Measurements from ENCODE around the gene PGF.

PGF gene

DNA sequence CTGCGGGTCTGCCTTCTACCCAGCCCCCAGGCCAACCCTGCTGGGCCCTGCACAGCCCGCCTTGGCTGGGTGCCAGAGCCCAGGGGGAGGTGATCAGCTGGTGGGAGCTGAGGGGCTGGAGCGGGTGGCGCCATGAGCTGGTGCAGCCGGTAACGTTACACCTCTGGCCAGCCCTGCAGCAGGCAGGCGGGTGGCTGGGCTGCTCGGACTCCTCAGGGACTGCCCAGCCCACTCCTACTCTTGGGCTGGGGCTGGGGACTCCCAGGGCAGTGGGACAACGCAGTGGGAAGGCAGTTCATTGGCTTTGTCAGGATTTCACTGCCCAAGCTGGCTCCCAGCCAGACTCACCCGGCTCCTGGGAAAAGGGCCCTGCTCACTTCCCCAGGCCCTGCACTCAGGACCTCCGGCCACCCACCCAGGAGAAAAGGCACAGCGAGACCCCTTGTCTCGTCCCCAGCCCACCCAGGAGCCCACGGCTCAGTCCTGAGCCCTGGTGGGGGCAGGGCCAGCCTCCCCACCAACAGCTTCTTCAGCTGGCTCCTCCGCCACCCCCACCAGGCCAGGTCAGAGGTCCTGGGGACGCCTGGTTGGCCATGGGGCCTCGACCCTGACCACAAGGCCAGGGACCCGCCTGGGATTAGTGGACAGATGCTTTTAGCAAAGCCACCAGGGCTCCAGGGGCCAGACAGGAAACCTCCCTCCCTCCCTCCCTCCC, 1.0 kb downstream of the PGF start:
- DNase-seq = peak in 1 of 2 donors; percentile 82
- intact Hi-C loops (cut with DNase I; ENCODE audit: low total_unique reads) = loop anchor here (10.0 kb wide), 1 partner anchor 110 kb away; the partner anchor contains the start of genes ACYP1 and ZC2HC1C
- peak overlapping the region; percentile 76 to 79 for H3K27ac ChIP-seq
- H3K36me3 ChIP-seq = peaks cover 0 to 3% (median 2%) of the 10 kb centered on the region in 3 donors
- peak overlapping the region; percentile 69 to 72 for H3K4me3 ChIP-seq
- H3K27me3 ChIP-seq = no peaks in the 10 kb centered on the region
- TF ChIP-seq, protein P1, sequence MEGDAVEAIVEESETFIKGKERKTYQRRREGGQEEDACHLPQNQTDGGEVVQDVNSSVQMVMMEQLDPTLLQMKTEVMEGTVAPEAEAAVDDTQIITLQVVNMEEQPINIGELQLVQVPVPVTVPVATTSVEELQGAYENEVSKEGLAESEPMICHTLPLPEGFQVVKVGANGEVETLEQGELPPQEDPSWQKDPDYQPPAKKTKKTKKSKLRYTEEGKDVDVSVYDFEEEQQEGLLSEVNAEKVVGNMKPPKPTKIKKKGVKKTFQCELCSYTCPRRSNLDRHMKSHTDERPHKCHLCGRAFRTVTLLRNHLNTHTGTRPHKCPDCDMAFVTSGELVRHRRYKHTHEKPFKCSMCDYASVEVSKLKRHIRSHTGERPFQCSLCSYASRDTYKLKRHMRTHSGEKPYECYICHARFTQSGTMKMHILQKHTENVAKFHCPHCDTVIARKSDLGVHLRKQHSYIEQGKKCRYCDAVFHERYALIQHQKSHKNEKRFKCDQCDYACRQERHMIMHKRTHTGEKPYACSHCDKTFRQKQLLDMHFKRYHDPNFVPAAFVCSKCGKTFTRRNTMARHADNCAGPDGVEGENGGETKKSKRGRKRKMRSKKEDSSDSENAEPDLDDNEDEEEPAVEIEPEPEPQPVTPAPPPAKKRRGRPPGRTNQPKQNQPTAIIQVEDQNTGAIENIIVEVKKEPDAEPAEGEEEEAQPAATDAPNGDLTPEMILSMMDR (IDR thresholded peaks at IDR 0.05) = no peak
- peaks cover 0 to 65% (median 57%) of the 10 kb centered on the region in 4 donors for H3K4me1 ChIP-seq
- no peaks in the 10 kb centered on the region for H3K9me3 ChIP-seq

DNA sequence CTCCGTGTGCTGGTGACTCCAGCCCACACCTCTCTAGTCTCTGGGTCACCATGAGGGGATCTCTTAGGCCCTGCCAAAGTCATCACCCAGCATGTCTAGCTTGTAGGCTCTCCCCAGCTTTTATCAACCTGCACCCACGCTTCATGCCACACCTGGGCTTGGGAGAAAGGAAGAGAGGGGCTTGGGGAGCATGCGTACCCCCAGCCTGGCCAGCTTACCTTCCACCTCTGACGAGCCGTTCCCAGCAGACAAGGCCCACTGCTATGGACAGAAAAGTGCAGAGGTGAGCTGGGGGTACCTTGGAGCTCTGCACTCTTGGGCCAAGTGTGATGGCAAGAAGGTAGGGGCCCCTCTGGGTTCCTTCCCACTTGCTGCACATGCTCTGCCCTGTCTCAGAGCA, 1.7 kb downstream of the PGF start:
- TF ChIP-seq, protein P1 (IDR thresholded peaks at IDR 0.05) = no peak
- peaks cover 0 to 10% (median 9%) of the 10 kb centered on the region in 3 donors for H3K36me3 ChIP-seq
- H3K9me3 ChIP-seq = no peaks in the 10 kb centered on the region
- peak overlapping the region; percentile 69 to 72 for H3K4me3 ChIP-seq
- peaks cover 0 to 68% (median 58%) of the 10 kb centered on the region in 4 donors for H3K4me1 ChIP-seq
- intact Hi-C loops (cut with DNase I; ENCODE audit: low total_unique reads) = loop anchor here (10.0 kb wide), 1 partner anchor 111 kb away; the partner anchor contains the start of genes ACYP1 and ZC2HC1C
- H3K27ac ChIP-seq = peak overlapping the region; percentile 76 to 79
- H3K27me3 ChIP-seq = no peaks in the 10 kb centered on the region
- DNase-seq = no peak

DNA sequence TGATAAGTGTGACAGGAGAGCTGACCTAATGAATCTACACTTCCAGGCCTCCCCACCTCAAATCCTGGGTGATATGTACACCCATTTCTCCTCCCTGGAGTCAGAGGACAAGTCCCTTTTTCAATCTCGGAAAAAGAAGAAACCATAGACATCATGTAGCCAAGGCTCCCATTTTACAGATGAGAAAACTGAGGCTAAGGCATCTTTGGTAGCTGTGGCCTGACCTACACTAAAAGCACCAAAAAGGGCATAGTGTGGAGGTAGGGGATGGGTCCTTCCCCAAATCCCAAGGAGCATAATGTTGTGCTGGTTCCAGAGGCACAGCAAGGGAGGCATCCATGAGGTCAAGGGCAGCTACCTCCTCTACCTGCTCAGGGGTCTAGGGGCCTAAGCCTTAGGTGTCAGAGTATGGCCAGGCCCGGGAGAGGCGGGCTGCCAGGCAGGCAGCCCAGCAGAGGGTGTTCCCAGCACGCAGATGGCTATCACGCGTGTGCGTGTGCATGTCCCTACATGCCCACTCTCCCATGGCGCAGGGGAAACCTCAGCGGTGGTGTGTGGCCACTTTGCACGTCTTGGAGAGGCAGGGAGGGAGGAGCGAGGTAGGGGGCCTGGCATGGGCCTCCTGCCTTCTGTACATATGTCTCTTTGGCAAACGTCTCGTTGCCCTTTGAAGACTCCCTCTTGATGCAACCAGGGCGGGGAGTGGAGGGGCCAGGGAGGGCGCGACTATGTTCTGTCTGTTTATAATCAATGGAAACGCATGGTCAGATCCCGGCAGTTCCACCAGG, 2.5 kb downstream of the PGF start:
- Histone ChIP-seq H3K4me3 (peak overlapping the region; percentile 69 to 72), H3K36me3 (peaks cover 6 to 18% (median 17%) of the 10 kb centered on the region in 3 donors), H3K4me1 (peaks cover 0 to 68% (median 58%) of the 10 kb centered on the region in 4 donors), H3K27ac (peak overlapping the region; percentile 76 to 79), H3K27me3 (no peaks in the 10 kb centered on the region), H3K9me3 (no peaks in the 10 kb centered on the region)
- no peak for DNase-seq
- intact Hi-C loops (cut with DNase I; ENCODE audit: low total_unique reads) = loop anchor here (10.0 kb wide), 1 partner anchor 112 kb away; the partner anchor contains the start of genes ACYP1 and ZC2HC1C
- TF ChIP-seq, protein P1 (IDR thresholded peaks at IDR 0.05) = no peak

DNA sequence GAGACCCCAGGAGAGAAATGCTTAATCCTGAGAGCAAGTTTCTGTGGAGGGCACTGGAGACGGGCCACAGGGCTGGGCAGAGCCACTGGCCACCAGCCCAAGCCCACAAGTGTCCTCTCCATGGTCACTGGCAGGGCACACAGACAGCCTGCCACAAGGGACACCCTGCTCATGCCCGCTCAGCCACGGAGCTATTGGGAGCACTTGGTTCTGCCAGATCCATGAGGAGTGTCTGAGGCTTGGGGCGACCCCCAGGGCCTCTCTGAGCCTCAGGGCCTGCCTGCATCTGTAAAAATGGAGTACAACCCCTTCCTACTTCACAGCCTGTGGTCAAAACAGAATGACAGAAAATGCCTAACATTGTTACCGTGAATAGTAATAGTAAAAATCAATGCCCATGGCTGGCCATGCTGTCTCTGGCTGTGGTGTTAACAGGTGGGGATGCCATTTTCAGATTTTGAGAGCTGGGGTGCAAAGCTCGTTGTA, 3.2 kb downstream of the PGF start:
- Histone ChIP-seq H3K27me3 (no peaks in the 10 kb centered on the region), H3K4me1 (peaks cover 0 to 71% (median 58%) of the 10 kb centered on the region in 4 donors), H3K36me3 (peaks cover 8 to 25% (median 24%) of the 10 kb centered on the region in 3 donors), H3K9me3 (no peaks in the 10 kb centered on the region), H3K4me3 (peak overlapping the region; percentile 13 to 69), H3K27ac (peak overlapping the region; percentile 76 to 79)
- no peak for DNase-seq
- TF ChIP-seq, protein P1 (IDR thresholded peaks at IDR 0.05) = no peak
- intact Hi-C loops (cut with DNase I; ENCODE audit: low total_unique reads) = loop anchor here (10.0 kb wide), 1 partner anchor 113 kb away; the partner anchor contains the start of genes ACYP1 and ZC2HC1C

DNA sequence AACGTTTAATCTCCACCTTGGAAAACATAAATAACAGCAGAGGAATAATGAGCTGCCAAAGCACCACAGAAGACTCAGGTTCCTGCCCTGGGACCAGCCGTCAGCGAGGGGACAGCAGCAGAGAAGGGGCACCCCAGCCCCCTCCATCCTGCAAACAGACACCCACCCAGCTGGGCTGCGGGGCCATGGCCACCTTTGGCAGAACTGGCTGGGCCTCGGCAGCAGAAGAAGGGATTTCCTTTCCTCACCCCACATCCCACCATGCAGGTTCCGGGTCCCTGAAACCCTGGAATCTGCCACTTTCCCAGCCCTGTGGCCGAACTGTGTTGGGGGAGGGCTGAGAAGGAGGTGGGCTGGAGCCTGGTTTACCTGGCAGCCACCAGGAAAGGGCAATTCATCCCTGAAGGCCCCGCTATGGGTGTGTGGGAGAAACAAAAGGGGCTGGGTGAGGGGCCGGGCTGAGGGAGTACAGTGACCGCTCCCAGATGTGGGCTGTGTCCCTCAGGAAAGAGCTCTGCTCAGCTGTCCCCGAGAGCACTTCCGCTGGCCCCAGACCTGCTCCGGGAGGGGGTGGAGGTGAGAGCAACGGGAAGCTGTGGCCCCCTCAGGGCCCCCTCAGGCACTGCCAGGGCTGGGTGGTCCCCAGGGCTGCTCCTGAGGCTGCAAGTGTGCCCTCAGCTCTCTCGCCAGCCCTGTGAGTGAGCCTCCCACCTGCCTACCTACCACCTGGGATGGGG, 3.8 kb downstream of the PGF start:
- peaks cover 0 to 77% (median 64%) of the 10 kb centered on the region in 4 donors for H3K4me1 ChIP-seq

More for the DNA sequence above, 3.8 kb downstream of the PGF start:
- intact Hi-C loops (cut with DNase I; ENCODE audit: low total_unique reads) = loop anchor here (10.0 kb wide), 1 partner anchor 113 kb away; the partner anchor contains the start of genes ACYP1 and ZC2HC1C
- TF ChIP-seq, protein P1 (IDR thresholded peaks at IDR 0.05) = no peak
- DNase-seq = peak in 1 of 2 donors; percentile 18
- peaks cover 8 to 26% (median 26%) of the 10 kb centered on the region in 3 donors for H3K36me3 ChIP-seq
- H3K9me3 ChIP-seq = no peaks in the 10 kb centered on the region
- H3K27me3 ChIP-seq = no peaks in the 10 kb centered on the region
- H3K27ac ChIP-seq = peak overlapping the region; percentile 76 to 79
- peak overlapping the region; percentile 13 to 69 for H3K4me3 ChIP-seq

Measured in tibial artery (tissue), 4 donors.